ENCODE results near the gene DLGAP4. TPM values are rescaled to one million over a fixed set of nuclear protein-coding genes. Genes with fewer than 3 reads are reported as not detected.

Gene DLGAP4
- total RNA-seq, 1 experiment from 2014 or later = 80.3 TPM

- H3K27me3 Mint-ChIP-seq (ENCODE audit: insufficient read depth, unreplicated experiment) = peaks cover 56% of the 10 kb centered on the region
- CTCF ChIA-PET = no interaction called here
- peaks cover 6% of the 10 kb centered on the region for H3K36me3 Mint-ChIP-seq (ENCODE audit: insufficient read depth, unreplicated experiment)
Observed at GRCh38 chr20:36336204-36336603, 30.1 kb downstream of the DLGAP4 start.

GRCh38 chr20:36336954-36337704 is 31.0 kb downstream of the DLGAP4 start:
- Mint-ChIP-seq H3K27ac (ENCODE audit: low read depth, unreplicated experiment) (no peak overlapping the region), H3K27me3 (ENCODE audit: insufficient read depth, unreplicated experiment) (peaks cover 47% of the 10 kb centered on the region), H3K36me3 (ENCODE audit: insufficient read depth, unreplicated experiment) (peaks cover 6% of the 10 kb centered on the region), H3K4me3 (ENCODE audit: unreplicated experiment) (no peak overlapping the region), H3K4me1 (ENCODE audit: insufficient read depth, unreplicated experiment) (no peaks in the 10 kb centered on the region), H3K9me3 (ENCODE audit: unreplicated experiment) (no peaks in the 10 kb centered on the region)
- TF ChIP-seq CTCF (IDR thresholded peaks at IDR 0.05; ENCODE audit: unreplicated experiment) = no peak
- intact Hi-C loops (cut with micrococcal nuclease) = no loop called here
- POLR2A ChIA-PET = interaction anchor here (0.5 kb wide), 1 partner anchor 130 kb away, joined by 4 read pairs; no protein-coding TSS in a partner anchor
- CTCF ChIA-PET = interaction anchor here (0.7 kb wide), 1 partner anchor 509 kb away, joined by 4 read pairs; no protein-coding TSS in a partner anchor
- no peak for DNase-seq (ENCODE audit: unreplicated experiment)
- no TSS peak for BruUV-seq (replicated peaks)

More at GRCh38 chr20:36336204-36336603, 30.1 kb downstream of the DLGAP4 start:
- no peak for TF ChIP-seq CTCF (IDR thresholded peaks at IDR 0.05; ENCODE audit: unreplicated experiment)
- H3K27ac Mint-ChIP-seq (ENCODE audit: low read depth, unreplicated experiment) = no peak overlapping the region
- no TSS peak for BruUV-seq (replicated peaks)
- no peaks in the 10 kb centered on the region for H3K4me1 Mint-ChIP-seq (ENCODE audit: insufficient read depth, unreplicated experiment)
- no peaks in the 10 kb centered on the region for H3K9me3 Mint-ChIP-seq (ENCODE audit: unreplicated experiment)
- no peak for DNase-seq (ENCODE audit: unreplicated experiment)
- H3K4me3 Mint-ChIP-seq (ENCODE audit: unreplicated experiment) = no peak overlapping the region
- intact Hi-C loops (cut with micrococcal nuclease) = no loop called here
- POLR2A ChIA-PET = interaction anchor here (0.5 kb wide), 1 partner anchor 129 kb away, joined by 4 read pairs; no protein-coding TSS in a partner anchor

GRCh38 chr20:36337886-36338285 is 31.7 kb downstream of the DLGAP4 start:
- POLR2A ChIA-PET = no interaction called here
- BruUV-seq (replicated peaks) = no TSS peak
- Mint-ChIP-seq H3K4me1 (ENCODE audit: insufficient read depth, unreplicated experiment) (no peaks in the 10 kb centered on the region), H3K36me3 (ENCODE audit: insufficient read depth, unreplicated experiment) (peaks cover 6% of the 10 kb centered on the region), H3K4me3 (ENCODE audit: unreplicated experiment) (no peak overlapping the region), H3K27ac (ENCODE audit: low read depth, unreplicated experiment) (no peak overlapping the region), H3K27me3 (ENCODE audit: insufficient read depth, unreplicated experiment) (peaks cover 40% of the 10 kb centered on the region), H3K9me3 (ENCODE audit: unreplicated experiment) (no peaks in the 10 kb centered on the region)
- CTCF ChIA-PET = no interaction called here
- TF ChIP-seq CTCF (IDR thresholded peaks at IDR 0.05; ENCODE audit: unreplicated experiment) = no peak
- no peak for DNase-seq (ENCODE audit: unreplicated experiment)
- intact Hi-C loops (cut with micrococcal nuclease) = no loop called here

- CTCF ChIA-PET = interaction anchor here (0.7 kb wide), 1 partner anchor 18 kb away, joined by 3 read pairs; no protein-coding TSS in a partner anchor
- H3K9me3 Mint-ChIP-seq (ENCODE audit: unreplicated experiment) = no peaks in the 10 kb centered on the region
- TF ChIP-seq CTCF (IDR thresholded peaks at IDR 0.05; ENCODE audit: unreplicated experiment) = no peak
- H3K36me3 Mint-ChIP-seq (ENCODE audit: insufficient read depth, unreplicated experiment) = peaks cover 6% of the 10 kb centered on the region
- H3K4me3 Mint-ChIP-seq (ENCODE audit: unreplicated experiment) = no peak overlapping the region
- POLR2A ChIA-PET = no interaction called here
- no peak overlapping the region for H3K27ac Mint-ChIP-seq (ENCODE audit: low read depth, unreplicated experiment)
- no peak for DNase-seq (ENCODE audit: unreplicated experiment)
- intact Hi-C loops (cut with micrococcal nuclease) = no loop called here
- peaks cover 19% of the 10 kb centered on the region for H3K27me3 Mint-ChIP-seq (ENCODE audit: insufficient read depth, unreplicated experiment)
- H3K4me1 Mint-ChIP-seq (ENCODE audit: insufficient read depth, unreplicated experiment) = no peaks in the 10 kb centered on the region
- no TSS peak for BruUV-seq (replicated peaks)
Observed at GRCh38 chr20:36339646-36340592, 33.8 kb downstream of the DLGAP4 start.
